A673 (cell line): ENCODE measurements around the gene TPM3.

ENCODE experiments used
- CTCF ChIP-seq: fragments of 300-800, 200-600 bp; sonication (generic); conservative IDR thresholded peaks from 2 replicates; pipeline ENCODE4 v1.5.1; 2017; ENCODE audit warnings: low read depth, mild to moderate bottlenecking, antibody characterized with exemption, low read length, moderate library complexity, mixed read lengths
- EZH2 ChIP-seq: fragments of 200-600 bp; sonication (generic); IDR thresholded peaks from 2 replicates; pipeline ENCODE4 v1.6.1; 2017; ENCODE audit warnings: borderline replicate concordance, low read depth, mild to moderate bottlenecking, mixed read lengths, antibody characterized with exemption, low read length; ENCODE audit not compliant: poor library complexity, severe bottlenecking

GRCh38 chr1:154133256-154133655 lies 58.6 kb downstream of the TPM3 start:
- TF ChIP-seq CTCF (no peak), EZH2 (no peak)
